Cerebellar cortex (tissue), 1 donor: ENCODE data around the gene MAGEA3.
"Not testable (repeated sequence)": the region's sequence is repeated elsewhere in the genome, so short reads cannot be mapped to it uniquely, and the experiment has no call there.

Experiments used
- DNase-seq: peaks from one replicate; pipeline ENCODE4 v3.0.0-alpha.2; 2015; ENCODE audit warnings: low spot score

The MAGEA3 gene

GRCh38 chrX:152697952-152698931 is at the start of gene MAGEA3:
Gene MAGEA3 (plus strand): TSS chrX:152698794. CDS start chrX:152700833, 2,039 bp downstream.
- not testable (repeated sequence) for DNase-seq

DNA sequence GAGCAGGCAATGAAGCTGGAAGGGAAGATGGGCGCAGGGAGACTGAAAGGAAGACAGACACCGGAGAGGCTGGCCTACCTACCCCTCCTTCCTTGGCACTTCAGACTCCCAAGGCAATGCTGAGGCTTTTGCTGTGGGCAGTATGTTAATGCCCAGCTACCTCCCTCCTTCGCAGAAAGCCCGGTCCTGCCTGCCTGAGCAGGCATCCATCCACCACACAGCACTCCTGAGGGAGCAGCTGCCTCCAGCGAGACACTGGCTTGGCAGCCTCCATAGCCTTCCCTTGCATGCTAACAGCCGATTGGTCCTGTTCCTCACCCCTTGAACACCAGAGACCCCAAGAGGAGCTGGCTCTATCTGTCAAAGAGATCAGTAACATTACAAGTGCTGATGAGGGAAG is 46.5 kb upstream of the MAGEA3 start:
- DNase-seq = no peak

GRCh38 chrX:152652467-152652866 is 46.1 kb upstream of the MAGEA3 start:
- DNase-seq = no peak

DNA sequence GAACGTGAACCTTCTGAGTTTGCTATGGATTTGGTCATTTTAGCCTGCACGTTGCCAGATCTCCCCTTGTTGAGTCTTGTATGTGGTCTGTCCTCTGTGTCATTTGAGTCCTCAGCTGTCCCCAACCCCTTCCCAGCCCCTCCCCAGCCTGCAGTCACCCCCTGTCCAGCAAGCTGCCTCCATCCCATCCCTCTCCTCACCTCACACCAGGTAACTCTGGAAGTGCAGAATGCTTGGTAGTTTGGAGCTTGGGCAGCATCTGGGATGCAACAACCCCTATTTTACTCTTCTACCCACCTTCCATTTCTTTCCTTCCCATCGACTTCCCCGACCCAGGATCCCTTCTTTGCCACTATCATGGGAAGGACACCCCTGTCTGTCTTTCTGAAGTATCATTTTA is 42.5 kb upstream of the MAGEA3 start:
- DNase-seq = no peak

DNA sequence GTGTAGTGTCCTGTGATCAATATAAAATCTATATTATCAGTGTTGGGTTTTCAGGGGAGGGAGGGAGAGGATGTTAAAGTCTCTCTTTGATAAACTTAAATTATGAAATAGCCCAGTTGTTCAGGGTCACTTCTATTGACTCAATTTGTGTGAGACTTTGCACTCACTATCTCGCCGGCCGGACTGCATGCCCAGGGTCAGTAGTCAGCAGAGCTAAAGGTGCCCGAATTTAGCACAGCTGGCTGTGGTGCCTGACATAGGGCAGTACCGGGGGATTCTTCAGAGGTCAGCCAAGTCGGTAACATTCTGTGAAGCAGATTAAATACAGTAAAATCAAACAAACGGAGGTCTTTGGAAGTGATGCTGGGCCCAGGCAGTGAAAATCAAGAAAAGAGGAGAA is 41.7 kb upstream of the MAGEA3 start:
- DNase-seq = no peak

DNA sequence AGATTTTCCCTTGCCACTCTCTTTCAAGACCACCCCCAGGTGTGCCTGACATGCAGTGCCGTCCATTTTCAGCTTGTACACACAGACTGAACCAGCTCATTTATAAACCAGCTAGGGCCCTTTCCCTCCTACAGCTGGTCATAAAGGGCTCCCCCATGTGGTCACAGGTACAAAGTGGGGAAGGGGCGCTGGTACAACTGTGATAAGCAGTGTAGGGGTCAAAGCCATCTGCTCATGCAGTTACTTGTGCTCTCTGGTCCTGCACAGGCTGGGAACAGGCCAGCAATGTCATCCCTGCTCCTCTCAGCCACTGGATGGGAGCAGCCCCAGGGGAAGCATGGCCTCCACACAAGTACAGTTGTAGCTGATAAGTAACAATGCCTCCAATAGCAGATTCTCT is 40.3 kb upstream of the MAGEA3 start:
- DNase-seq = no peak

GRCh38 chrX:152663086-152663485 is 35.5 kb upstream of the MAGEA3 start:
- no peak for DNase-seq

DNA sequence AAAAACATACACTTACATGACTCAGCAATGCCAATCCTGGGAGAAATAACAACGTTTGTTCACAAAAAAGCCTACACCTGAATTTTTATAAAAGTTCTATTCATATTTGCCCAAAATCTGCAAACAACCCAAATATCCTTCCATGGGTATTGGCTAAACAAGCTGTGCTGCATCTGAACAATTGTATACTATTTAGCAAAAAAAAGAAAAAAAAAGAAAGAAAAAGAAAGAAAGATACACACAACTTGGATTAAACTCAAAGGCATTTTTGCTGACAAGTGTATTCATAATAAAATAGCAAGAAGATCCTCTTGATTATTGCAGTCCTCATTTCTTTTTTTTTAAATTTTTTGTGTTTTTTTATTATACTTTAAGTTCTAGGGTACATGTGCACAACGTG is 24.5 kb upstream of the MAGEA3 start:
- DNase-seq = no peak

DNA sequence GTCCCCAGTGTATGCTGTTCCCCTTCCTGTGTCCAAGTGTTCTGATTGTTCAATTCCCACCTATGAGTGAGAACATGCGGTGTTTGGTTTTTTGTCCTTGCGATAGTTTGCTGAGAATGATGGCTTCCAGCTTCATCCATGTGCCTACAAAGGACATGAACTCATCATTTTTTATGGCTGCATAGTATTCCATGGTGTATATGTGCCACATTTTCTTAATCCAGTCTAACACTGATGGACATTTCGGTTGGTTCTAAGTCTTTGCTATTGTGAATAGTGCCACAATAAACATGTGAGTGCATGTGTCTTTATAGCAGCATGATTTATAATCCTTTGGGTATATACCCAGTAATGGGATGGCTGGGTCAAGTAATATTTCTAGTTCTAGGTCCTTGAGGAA is 23.9 kb upstream of the MAGEA3 start:
- not testable (repeated sequence) for DNase-seq

GRCh38 chrX:152681012-152681411 is 17.6 kb upstream of the MAGEA3 start:
- DNase-seq = not testable (repeated sequence)

DNA sequence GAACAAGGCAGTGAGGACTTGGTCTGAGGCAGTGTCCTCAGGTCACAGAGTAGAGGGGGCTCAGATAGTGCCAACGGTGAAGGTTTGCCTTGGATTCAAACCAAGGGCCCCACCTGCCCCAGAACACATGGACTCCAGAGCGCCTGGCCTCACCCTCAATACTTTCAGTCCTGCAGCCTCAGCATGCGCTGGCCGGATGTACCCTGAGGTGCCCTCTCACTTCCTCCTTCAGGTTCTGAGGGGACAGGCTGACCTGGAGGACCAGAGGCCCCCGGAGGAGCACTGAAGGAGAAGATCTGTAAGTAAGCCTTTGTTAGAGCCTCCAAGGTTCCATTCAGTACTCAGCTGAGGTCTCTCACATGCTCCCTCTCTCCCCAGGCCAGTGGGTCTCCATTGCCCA is 1.8 kb downstream of the MAGEA3 start:
- DNase-seq = not testable (repeated sequence)

GRCh38 chrX:152706500-152706899 is 7.9 kb downstream of the MAGEA3 start:
- DNase-seq = not testable (repeated sequence)

GRCh38 chrX:152709173-152709572 is 10.6 kb downstream of the MAGEA3 start, which contains the start of gene CSAG2:
Gene CSAG2 (minus strand): TSS chrX:152709273. CDS start chrX:152709112, 161 bp downstream.
- not testable (repeated sequence) for DNase-seq

GRCh38 chrX:152713195-152713594 is 14.6 kb downstream of the MAGEA3 start:
- DNase-seq = not testable (repeated sequence)

DNA sequence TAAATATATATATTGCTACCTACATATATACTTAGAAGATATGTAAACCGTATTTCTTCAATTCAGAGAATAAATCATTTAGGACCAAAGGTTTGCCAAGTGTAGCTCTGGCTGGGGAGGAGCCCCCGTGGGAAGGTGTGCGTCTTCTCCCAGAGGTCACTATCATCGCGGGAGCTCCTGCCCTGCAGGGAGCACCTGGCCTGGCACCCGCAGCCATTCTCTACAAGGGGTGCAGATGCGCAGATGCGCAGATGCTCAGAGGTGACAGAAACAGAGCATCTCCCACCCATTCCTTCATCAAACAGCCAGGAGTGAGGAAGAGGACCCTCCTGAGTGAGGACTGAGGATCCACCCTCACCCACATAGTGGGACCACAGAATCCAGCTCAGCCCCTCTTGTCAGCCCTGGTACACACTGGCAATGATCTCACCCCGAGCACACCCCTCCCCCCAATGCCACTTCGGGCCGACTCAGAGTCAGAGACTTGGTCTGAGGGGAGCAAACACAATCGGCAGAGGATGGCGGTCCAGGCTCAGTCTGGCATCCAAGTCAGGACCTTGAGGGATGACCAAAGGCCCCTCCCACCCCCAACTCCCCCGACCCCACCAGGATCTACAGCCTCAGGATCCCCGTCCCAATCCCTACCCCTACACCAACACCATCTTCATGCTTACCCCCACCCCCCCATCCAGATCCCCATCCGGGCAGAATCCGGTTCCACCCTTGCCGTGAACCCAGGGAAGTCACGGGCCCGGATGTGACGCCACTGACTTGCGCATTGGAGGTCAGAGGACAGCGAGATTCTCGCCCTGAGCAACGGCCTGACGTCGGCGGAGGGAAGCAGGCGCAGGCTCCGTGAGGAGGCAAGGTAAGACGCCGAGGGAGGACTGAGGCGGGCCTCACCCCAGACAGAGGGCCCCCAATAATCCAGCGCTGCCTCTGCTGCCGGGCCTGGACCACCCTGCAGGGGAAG is 15.5 kb downstream of the MAGEA3 start, which contains the start of gene MAGEA2B:
TSS of gene MAGEA2B (plus strand) at position 814 of the 973 bp plus-strand sequence. CDS start 2,479 bp downstream, outside the sequence.
- not testable (repeated sequence) for DNase-seq

DNA sequence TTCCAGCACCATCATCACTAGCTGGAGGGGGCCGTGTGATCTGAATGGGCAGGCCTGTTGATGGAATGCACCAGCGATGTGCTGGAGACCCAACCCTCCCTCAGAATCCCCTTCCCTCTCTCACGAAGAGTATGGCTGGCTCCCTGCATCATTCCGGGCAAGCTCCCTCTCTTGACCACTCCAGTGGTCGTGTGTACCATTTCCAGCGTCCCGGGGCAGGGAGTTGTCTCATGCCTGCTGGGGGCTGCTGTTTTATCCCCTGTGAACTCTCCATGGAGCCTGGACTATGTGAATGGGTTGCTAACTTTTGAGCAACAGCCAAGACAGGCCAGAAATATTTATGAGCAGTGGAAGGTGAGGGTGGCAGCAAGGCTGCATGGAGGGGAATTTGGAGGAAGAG is 26.8 kb downstream of the MAGEA3 start:
- no peak for DNase-seq

- no peak for DNase-seq
Measured at GRCh38 chrX:152733261-152733975, 34.8 kb downstream of the MAGEA3 start, which contains the start of the genes CSAG1 and MAGEA12. Gene CSAG1 (minus strand): TSS chrX:152733721. CDS start chrX:152732460, 1,261 bp downstream. Gene MAGEA12 (plus strand): TSS chrX:152733757. CDS start chrX:152736162, 2,405 bp downstream.

DNA sequence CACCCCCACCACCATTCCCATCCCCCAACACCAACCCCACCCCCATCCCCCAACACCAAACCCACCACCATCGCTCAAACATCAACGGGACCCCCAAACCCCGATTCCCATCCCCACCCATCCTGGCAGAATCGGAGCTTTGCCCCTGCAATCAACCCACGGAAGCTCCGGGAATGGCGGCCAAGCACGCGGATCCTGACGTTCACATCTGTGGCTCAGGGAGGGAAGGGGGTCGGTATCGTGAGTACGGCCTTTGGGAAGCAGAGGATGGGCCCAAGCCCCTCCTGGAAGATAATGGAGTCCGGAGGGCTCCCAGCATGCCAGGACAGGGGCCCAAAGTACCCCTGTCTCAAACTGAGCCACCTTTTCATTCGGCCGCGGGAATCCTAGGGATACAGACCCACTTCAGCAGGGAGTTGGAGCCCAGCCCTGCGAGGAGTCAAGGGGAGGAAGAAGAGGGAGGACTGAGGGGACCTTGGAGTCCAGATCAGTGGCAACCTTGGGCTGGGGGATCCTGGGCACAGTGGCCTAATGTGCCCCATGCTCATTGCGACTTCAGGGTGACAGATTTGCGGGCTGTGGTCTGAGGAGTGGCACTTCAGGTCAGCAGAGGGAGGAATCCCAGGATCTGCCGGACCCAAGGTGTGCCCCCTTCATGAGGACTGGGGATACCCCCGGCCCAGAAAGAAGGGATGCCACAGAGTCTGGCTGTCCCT is 35.7 kb downstream of the MAGEA3 start:
- DNase-seq = not testable (repeated sequence)

GRCh38 chrX:152735101-152735500 is 36.5 kb downstream of the MAGEA3 start:
- no peak for DNase-seq

DNA sequence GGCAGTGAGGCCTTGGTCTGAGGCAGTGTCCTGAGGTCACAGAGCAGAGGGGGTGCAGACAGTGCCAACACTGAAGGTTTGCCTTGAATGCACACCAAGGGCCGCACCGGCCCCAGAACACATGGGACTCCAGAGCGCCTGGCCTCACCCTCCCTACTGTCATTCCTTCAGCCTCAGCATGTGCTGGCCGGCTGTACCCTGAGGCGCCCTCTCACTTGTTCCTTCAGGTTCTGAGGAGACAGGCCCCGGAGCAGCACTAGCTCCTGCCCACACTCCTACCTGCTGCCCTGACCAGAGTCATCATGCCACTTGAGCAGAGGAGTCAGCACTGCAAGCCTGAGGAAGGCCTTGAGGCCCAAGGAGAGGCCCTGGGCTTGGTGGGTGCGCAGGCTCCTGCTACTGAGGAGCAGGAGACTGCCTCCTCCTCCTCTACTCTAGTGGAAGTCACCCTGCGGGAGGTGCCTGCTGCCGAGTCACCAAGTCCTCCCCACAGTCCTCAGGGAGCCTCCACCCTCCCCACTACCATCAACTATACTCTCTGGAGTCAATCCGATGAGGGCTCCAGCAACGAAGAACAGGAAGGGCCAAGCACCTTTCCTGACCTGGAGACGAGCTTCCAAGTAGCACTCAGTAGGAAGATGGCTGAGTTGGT is 37.4 kb downstream of the MAGEA3 start:
- DNase-seq = no peak
